ENCODE measurements around the gene GLRA1.

- no peak for TF ChIP-seq CTCF (IDR thresholded peaks at IDR 0.05)
- no peak for TF ChIP-seq POLR2A (IDR thresholded peaks at IDR 0.05)
Observed at GRCh38 chr5:151913425-151913824, 11.2 kb downstream of the GLRA1 start.
